22Rv1 (cell line): Measurements from ENCODE around the gene DNM3.

Experiments used
- ZFX ChIP-seq: fragments of 450-650 bp; IDR thresholded peaks from 2 replicates; pipeline ENCODE4 v1.6.1; 2017; ENCODE audit warnings: antibody characterized with exemption, borderline replicate concordance
- TF ChIP-seq, protein P1 (sequence below): fragments of 450-650 bp; IDR thresholded peaks from 2 replicates; pipeline ENCODE4 v1.5.1; 2017; ENCODE audit warnings: mild to moderate bottlenecking

DNA sequence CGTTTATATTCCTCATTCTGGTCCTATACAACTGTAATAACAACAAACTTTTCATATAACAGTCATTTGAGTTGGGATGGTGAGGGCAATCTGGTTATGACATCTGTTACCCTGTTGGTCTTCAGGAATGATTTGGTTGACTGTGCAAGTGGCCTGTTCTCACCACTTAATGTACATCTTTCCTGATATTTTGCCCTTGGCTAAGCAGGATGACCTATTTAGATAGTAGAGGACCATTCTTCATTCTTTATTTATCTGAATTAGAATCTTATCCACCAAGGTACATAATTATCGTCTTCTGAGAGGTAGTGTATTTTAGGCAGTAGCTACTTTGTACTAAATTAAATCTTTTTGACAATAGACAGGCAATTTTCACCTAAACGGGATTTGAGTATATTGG, 154.3 kb downstream of the DNM3 start:
- TF ChIP-seq, protein P1, sequence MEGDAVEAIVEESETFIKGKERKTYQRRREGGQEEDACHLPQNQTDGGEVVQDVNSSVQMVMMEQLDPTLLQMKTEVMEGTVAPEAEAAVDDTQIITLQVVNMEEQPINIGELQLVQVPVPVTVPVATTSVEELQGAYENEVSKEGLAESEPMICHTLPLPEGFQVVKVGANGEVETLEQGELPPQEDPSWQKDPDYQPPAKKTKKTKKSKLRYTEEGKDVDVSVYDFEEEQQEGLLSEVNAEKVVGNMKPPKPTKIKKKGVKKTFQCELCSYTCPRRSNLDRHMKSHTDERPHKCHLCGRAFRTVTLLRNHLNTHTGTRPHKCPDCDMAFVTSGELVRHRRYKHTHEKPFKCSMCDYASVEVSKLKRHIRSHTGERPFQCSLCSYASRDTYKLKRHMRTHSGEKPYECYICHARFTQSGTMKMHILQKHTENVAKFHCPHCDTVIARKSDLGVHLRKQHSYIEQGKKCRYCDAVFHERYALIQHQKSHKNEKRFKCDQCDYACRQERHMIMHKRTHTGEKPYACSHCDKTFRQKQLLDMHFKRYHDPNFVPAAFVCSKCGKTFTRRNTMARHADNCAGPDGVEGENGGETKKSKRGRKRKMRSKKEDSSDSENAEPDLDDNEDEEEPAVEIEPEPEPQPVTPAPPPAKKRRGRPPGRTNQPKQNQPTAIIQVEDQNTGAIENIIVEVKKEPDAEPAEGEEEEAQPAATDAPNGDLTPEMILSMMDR = no peak
- TF ChIP-seq ZFX = no peak
